ENCODE results near the gene AGMO. TPM values are rescaled to one million over a fixed set of nuclear protein-coding genes. Genes with fewer than 3 reads are reported as not detected.

AGMO gene
- total RNA-seq, result 7.3 and 8.0 TPM in 2 replicates
- 4.0 and 6.5 TPM in 2 replicates for polyA plus RNA-seq

- H3K27ac ChIP-seq, result peak within 1 kb of the TSS; percentile 50
- no peaks in the 10 kb centered on the region for H3K9me3 ChIP-seq (ENCODE audit: low read depth)
- H3K27me3 ChIP-seq, result no peaks in the 10 kb centered on the region
- TF ChIP-seq CTCF (IDR thresholded peaks at IDR 0.05; ENCODE audit: poor library complexity), result no peak
- no peak for TF ChIP-seq EZH2 (IDR thresholded peaks at IDR 0.05; ENCODE audit: borderline replicate concordance)
- TF ChIP-seq EZH2phosphoT487 (IDR thresholded peaks at IDR 0.05; ENCODE audit: low read depth, severe bottlenecking, unreplicated experiment), result no peak
- peak within 1 kb of the TSS; percentile 6 for H3K4me3 ChIP-seq
- H4K20me1 ChIP-seq (ENCODE audit: insufficient read depth, poor library complexity, severe bottlenecking), result no peaks in the 10 kb centered on the region
- DNase-seq (ENCODE audit: low spot score), result peak; percentile 46
- H3K4me2 ChIP-seq, result peak within 1 kb of the TSS; percentile 38
- H3K4me1 ChIP-seq (ENCODE audit: insufficient read depth), result no peaks in the 10 kb centered on the region
- WGBS (ENCODE audit: low lambda C conversion rate, missing lambda C conversion rate), result 74% methylated on average over 5 of the region's 5 CpGs
- H3K9me2 ChIP-seq (replicated peaks; ENCODE audit: insufficient read depth), result no peaks in the 10 kb centered on the region
- no peaks in the 10 kb centered on the region for H3K79me2 ChIP-seq
- peak within 1 kb of the TSS; percentile 24 for H2AFZ ChIP-seq
- no peaks in the 10 kb centered on the region for H3K36me3 ChIP-seq (replicated peaks; ENCODE audit: insufficient read depth, low read depth)
These were observed at the start of gene AGMO for GRCh38 chr7:15561835-15562234. AGMO (minus strand) TSS chr7:15562015.

GRCh38 chr7:15610503-15610902 lies 48.7 kb upstream of the AGMO start:
- no peak for TF ChIP-seq CTCF (IDR thresholded peaks at IDR 0.05; ENCODE audit: poor library complexity)
- no peak for TF ChIP-seq EZH2 (IDR thresholded peaks at IDR 0.05; ENCODE audit: borderline replicate concordance)
- no peak for TF ChIP-seq EZH2phosphoT487 (IDR thresholded peaks at IDR 0.05; ENCODE audit: low read depth, severe bottlenecking, unreplicated experiment)
- 90% methylated on average over 2 of the region's 2 CpGs for WGBS (ENCODE audit: low lambda C conversion rate, missing lambda C conversion rate)
- no peak overlapping the region for H3K27ac ChIP-seq
- H3K4me3 ChIP-seq, result no peak overlapping the region
- no peaks in the 10 kb centered on the region for H3K27me3 ChIP-seq
- H3K9me2 ChIP-seq (replicated peaks; ENCODE audit: insufficient read depth), result no peaks in the 10 kb centered on the region
- H2AFZ ChIP-seq, result no peak overlapping the region
- H3K9me3 ChIP-seq (ENCODE audit: low read depth), result no peaks in the 10 kb centered on the region
- H4K20me1 ChIP-seq (ENCODE audit: insufficient read depth, poor library complexity, severe bottlenecking), result no peaks in the 10 kb centered on the region
- H3K4me1 ChIP-seq (ENCODE audit: insufficient read depth), result peaks cover 3% of the 10 kb centered on the region
- DNase-seq (ENCODE audit: low spot score), result no peak
- no peaks in the 10 kb centered on the region for H3K79me2 ChIP-seq
- H3K4me2 ChIP-seq, result no peak overlapping the region
- H3K36me3 ChIP-seq (replicated peaks; ENCODE audit: insufficient read depth, low read depth), result no peaks in the 10 kb centered on the region

GRCh38 chr7:15609287-15609686 lies 47.5 kb upstream of the AGMO start:
- Histone ChIP-seq H3K27ac (no peak overlapping the region), H3K4me3 (no peak overlapping the region), H3K27me3 (no peaks in the 10 kb centered on the region), H3K4me1 (ENCODE audit: insufficient read depth) (peaks cover 3% of the 10 kb centered on the region), H3K79me2 (no peaks in the 10 kb centered on the region), H3K4me2 (no peak overlapping the region), H4K20me1 (ENCODE audit: insufficient read depth, poor library complexity, severe bottlenecking) (no peaks in the 10 kb centered on the region), H3K9me3 (ENCODE audit: low read depth) (no peaks in the 10 kb centered on the region), H3K9me2 (replicated peaks; ENCODE audit: insufficient read depth) (no peaks in the 10 kb centered on the region), H2AFZ (no peak overlapping the region), H3K36me3 (replicated peaks; ENCODE audit: insufficient read depth, low read depth) (no peaks in the 10 kb centered on the region)
- TF ChIP-seq EZH2 (IDR thresholded peaks at IDR 0.05; ENCODE audit: borderline replicate concordance) (no peak), CTCF (IDR thresholded peaks at IDR 0.05; ENCODE audit: poor library complexity) (no peak), EZH2phosphoT487 (IDR thresholded peaks at IDR 0.05; ENCODE audit: low read depth, severe bottlenecking, unreplicated experiment) (no peak)
- DNase-seq (ENCODE audit: low spot score), result no peak
- 82% methylated on average over 2 of the region's 2 CpGs for WGBS (ENCODE audit: low lambda C conversion rate, missing lambda C conversion rate)

Measured in hepatocyte (in vitro differentiated cells).